ENCODE measurements around the gene DPH7.
"Not testable (repeated sequence)": the region's sequence is repeated elsewhere in the genome, so short reads cannot be mapped to it uniquely, and the experiment has no call there.

Gene DPH7

GRCh38 chr9:137569609-137570203 is 9.0 kb downstream of the DPH7 start:
- TF ChIP-seq ARNTL (CRISPR knock-in tag; IDR thresholded peaks at IDR 0.05; ENCODE audit: borderline replicate concordance, low read depth): no peak
- no peak for TF ChIP-seq CSDC2 (CRISPR knock-in tag; IDR thresholded peaks at IDR 0.05)
- TF ChIP-seq SNAI2 (CRISPR knock-in tag; IDR thresholded peaks at IDR 0.05): no peak
- TF ChIP-seq ZNF70 (CRISPR knock-in tag; IDR thresholded peaks at IDR 0.05): no peak
- TF ChIP-seq PPARA (CRISPR knock-in tag; IDR thresholded peaks at IDR 0.05; ENCODE audit: borderline replicate concordance): no peak
- no peak for TF ChIP-seq GLIS3 (CRISPR knock-in tag; IDR thresholded peaks at IDR 0.05)
- TF ChIP-seq BACH2 (CRISPR knock-in tag; IDR thresholded peaks at IDR 0.05; ENCODE audit: borderline replicate concordance): no peak
- no peak for TF ChIP-seq PATZ1 (CRISPR knock-in tag; IDR thresholded peaks at IDR 0.05; ENCODE audit: borderline replicate concordance)
- no peak for TF ChIP-seq OSR1 (CRISPR knock-in tag; IDR thresholded peaks at IDR 0.05)
- TF ChIP-seq ISL1 (CRISPR knock-in tag; IDR thresholded peaks at IDR 0.05): no peak
- TF ChIP-seq CSRNP3 (CRISPR knock-in tag; IDR thresholded peaks at IDR 0.05): no peak
- TF ChIP-seq TCF4 (CRISPR knock-in tag; IDR thresholded peaks at IDR 0.05; ENCODE audit: borderline replicate concordance): no peak
- TF ChIP-seq, protein P1, sequence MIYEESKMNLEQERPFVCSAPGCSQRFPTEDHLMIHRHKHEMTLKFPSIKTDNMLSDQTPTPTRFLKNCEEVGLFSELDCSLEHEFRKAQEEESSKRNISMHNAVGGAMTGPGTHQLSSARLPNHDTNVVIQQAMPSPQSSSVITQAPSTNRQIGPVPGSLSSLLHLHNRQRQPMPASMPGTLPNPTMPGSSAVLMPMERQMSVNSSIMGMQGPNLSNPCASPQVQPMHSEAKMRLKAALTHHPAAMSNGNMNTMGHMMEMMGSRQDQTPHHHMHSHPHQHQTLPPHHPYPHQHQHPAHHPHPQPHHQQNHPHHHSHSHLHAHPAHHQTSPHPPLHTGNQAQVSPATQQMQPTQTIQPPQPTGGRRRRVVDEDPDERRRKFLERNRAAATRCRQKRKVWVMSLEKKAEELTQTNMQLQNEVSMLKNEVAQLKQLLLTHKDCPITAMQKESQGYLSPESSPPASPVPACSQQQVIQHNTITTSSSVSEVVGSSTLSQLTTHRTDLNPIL (CRISPR knock-in tag; IDR thresholded peaks at IDR 0.05; ENCODE audit: low read depth): no peak
- TF ChIP-seq ZFP30 (CRISPR knock-in tag; IDR thresholded peaks at IDR 0.05): no peak
- TF ChIP-seq ESRRG (CRISPR knock-in tag; IDR thresholded peaks at IDR 0.05): no peak
- TF ChIP-seq, protein P2, sequence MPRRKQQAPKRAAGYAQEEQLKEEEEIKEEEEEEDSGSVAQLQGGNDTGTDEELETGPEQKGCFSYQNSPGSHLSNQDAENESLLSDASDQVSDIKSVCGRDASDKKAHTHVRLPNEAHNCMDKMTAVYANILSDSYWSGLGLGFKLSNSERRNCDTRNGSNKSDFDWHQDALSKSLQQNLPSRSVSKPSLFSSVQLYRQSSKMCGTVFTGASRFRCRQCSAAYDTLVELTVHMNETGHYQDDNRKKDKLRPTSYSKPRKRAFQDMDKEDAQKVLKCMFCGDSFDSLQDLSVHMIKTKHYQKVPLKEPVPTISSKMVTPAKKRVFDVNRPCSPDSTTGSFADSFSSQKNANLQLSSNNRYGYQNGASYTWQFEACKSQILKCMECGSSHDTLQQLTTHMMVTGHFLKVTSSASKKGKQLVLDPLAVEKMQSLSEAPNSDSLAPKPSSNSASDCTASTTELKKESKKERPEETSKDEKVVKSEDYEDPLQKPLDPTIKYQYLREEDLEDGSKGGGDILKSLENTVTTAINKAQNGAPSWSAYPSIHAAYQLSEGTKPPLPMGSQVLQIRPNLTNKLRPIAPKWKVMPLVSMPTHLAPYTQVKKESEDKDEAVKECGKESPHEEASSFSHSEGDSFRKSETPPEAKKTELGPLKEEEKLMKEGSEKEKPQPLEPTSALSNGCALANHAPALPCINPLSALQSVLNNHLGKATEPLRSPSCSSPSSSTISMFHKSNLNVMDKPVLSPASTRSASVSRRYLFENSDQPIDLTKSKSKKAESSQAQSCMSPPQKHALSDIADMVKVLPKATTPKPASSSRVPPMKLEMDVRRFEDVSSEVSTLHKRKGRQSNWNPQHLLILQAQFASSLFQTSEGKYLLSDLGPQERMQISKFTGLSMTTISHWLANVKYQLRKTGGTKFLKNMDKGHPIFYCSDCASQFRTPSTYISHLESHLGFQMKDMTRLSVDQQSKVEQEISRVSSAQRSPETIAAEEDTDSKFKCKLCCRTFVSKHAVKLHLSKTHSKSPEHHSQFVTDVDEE (CRISPR knock-in tag; IDR thresholded peaks at IDR 0.05): no peak
- no peak for TF ChIP-seq ZNF565 (CRISPR knock-in tag; conservative IDR thresholded peaks at IDR 0.05; ENCODE audit: low read depth)
- TF ChIP-seq RARB (CRISPR knock-in tag; IDR thresholded peaks at IDR 0.05): no peak
- no peak for TF ChIP-seq ZNF8 (CRISPR knock-in tag; IDR thresholded peaks at IDR 0.05)
- no peak for ATAC-seq

DNA sequence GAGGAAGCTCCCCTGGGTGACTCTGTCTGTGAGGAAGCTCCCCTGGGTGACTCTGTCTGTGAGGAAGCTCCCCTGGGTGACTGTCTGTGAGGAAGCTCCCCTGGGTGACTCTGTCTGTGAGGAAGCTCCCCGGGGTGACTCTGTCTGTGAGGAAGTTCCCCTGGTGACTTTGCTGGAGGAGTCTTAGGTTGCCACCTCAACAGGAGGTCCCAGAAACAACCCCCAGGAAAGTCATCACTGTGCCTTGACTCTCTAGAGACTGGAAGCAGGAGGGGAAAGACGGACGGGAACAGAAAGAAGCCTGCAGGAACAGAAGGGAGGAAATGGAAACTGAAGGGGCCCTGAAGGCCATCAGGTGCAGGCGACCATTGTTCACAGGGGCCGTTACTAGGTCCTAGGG is 10.3 kb downstream of the DPH7 start:
- ATAC-seq: not testable (repeated sequence)

DNA sequence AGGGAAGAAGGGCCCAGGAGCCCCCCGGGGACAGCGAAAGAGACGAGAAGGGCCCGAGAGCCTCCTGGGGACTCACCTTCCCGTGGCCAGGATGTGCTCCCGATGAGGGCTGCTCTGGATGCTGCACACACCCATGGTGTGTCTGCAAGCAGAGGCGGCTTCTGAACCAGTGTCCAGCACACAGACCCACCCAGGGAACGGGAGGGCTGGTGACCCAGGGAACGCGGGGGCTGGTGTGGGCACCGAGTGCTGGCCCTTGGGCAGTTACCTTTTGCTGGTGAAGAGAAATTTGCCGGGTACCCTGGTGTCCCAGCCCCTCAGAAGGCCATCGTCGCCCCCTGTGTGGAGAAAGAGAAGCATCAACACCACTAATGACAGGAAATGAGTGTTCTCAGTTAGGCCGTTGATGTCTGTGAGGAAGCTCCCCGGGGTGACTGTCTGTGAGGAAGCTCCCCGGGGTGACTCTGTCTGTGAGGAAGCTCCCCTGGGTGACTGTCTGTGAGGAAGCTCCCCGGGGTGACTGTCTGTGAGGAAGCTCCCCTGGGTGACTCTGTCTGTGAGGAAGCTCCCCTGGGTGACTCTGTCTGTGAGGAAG is 13.8 kb downstream of the DPH7 start:
- TF ChIP-seq ZFP3 (CRISPR knock-in tag; IDR thresholded peaks at IDR 0.05): no peak
- no peak for TF ChIP-seq CSRNP3 (CRISPR knock-in tag; IDR thresholded peaks at IDR 0.05)
- no peak for TF ChIP-seq TOX (CRISPR knock-in tag; IDR thresholded peaks at IDR 0.05; ENCODE audit: borderline replicate concordance)
- no peak for TF ChIP-seq PPARA (CRISPR knock-in tag; IDR thresholded peaks at IDR 0.05; ENCODE audit: borderline replicate concordance)
- no peak for TF ChIP-seq RARB (CRISPR knock-in tag; IDR thresholded peaks at IDR 0.05)
- TF ChIP-seq ZC3H10 (CRISPR knock-in tag; IDR thresholded peaks at IDR 0.05): no peak
- no peak; the same call in 2 of the 3 replicates for ATAC-seq
